Neural progenitor cell (in vitro differentiated cells): ENCODE measurements around the gene AP2S1. TPM values are rescaled to one million over a fixed set of nuclear protein-coding genes. Genes with fewer than 3 reads are reported as not detected.

Experiments
- DNase-seq: peaks from one replicate; pipeline ENCODE4 v3.0.0-alpha.2; 2016; ENCODE audit warnings: low spot score
- H2AFZ ChIP-seq: fragments of 200-600 bp; sonication (generic); replicated peaks from 2 replicates; pipeline ENCODE4 v1.6.1; 2016; ENCODE audit warnings: antibody characterized with exemption
- H3F3A ChIP-seq: fragments of 200-600 bp; sonication (generic); 2 replicates; pipeline ENCODE4 v1.6.1; 2016; ENCODE audit warnings: antibody characterized with exemption, low read depth
- H3K27ac ChIP-seq: fragments of 200-600 bp; sonication (generic); 2 replicates; pipeline ENCODE4 v1.5.1; 2016; ENCODE audit warnings: mild to moderate bottlenecking
- H3K27me3 ChIP-seq: fragments of 200-600 bp; sonication (generic); 2 replicates; pipeline ENCODE4 v1.6.1; 2016; ENCODE audit warnings: mild to moderate bottlenecking, moderate library complexity
- H3K36me3 ChIP-seq: fragments of 200-600 bp; sonication (generic); 2 replicates; pipeline ENCODE4 v1.5.1; 2016
- H3K4me1 ChIP-seq: fragments of 200-600 bp; sonication (generic); 2 replicates; pipeline ENCODE4 v1.6.1; 2016; ENCODE audit warnings: mixed run types
- H3K4me2 ChIP-seq: fragments of 200-600 bp; sonication (generic); 2 replicates; pipeline ENCODE4 v1.6.1; 2016
- H3K4me3 ChIP-seq: fragments of 200-600 bp; sonication (generic); 2 replicates; pipeline ENCODE4 v1.5.1; 2016
- H3K79me2 ChIP-seq: fragments of 200-600 bp; sonication (generic); 2 replicates; pipeline ENCODE4 v1.6.1; 2016; ENCODE audit warnings: low read depth
- H3K9ac ChIP-seq: fragments of 200-600 bp; sonication (generic); 2 replicates; pipeline ENCODE4 v1.6.1; 2016
- H3K9me3 ChIP-seq: fragments of 200-600 bp; sonication (generic); 2 replicates; pipeline ENCODE4 v1.5.1; 2016; ENCODE audit warnings: low read depth
- H4K20me1 ChIP-seq: fragments of 200-600 bp; sonication (generic); 2 replicates; pipeline ENCODE4 v1.6.1; 2016; ENCODE audit warnings: low read depth
- H3K27ac Mint-ChIP-seq: 3 replicates; pipeline ENCODE4 v1.8.0; 2021; ENCODE audit warnings: mixed read lengths
- H3K27me3 Mint-ChIP-seq: 2 replicates; pipeline ENCODE4 v1.8.0; 2022; ENCODE audit warnings: low read depth, mild to moderate bottlenecking, inconsistent platforms, moderate library complexity, mixed read lengths; ENCODE audit not compliant: insufficient read depth
- H3K36me3 Mint-ChIP-seq: 3 replicates; pipeline ENCODE4 v1.8.0; 2021; ENCODE audit warnings: mixed read lengths
- H3K4me1 Mint-ChIP-seq: 3 replicates; pipeline ENCODE4 v1.8.0; 2021; ENCODE audit warnings: mixed read lengths
- H3K4me3 Mint-ChIP-seq: 3 replicates; pipeline ENCODE4 v1.8.0; 2021; ENCODE audit warnings: mild to moderate bottlenecking, moderate library complexity, mixed read lengths
- H3K9me3 Mint-ChIP-seq: 3 replicates; pipeline ENCODE4 v1.8.0; 2020; ENCODE audit warnings: mixed read lengths
- CTCF ChIP-seq: fragments of 200-600 bp; sonication (generic); IDR thresholded peaks from 2 replicates; pipeline ENCODE4 v1.5.1; 2017; ENCODE audit warnings: antibody characterized with exemption, mild to moderate bottlenecking
- EZH2 ChIP-seq: fragments of 200-600 bp; sonication (generic); IDR thresholded peaks from 2 replicates; pipeline ENCODE4 v1.6.1; 2017; ENCODE audit warnings: antibody characterized with exemption, mild to moderate bottlenecking, moderate library complexity
- EZH2phosphoT487 ChIP-seq: fragments of 200-600 bp; sonication (generic); IDR thresholded peaks from 2 replicates; pipeline ENCODE4 v1.6.1; 2017; ENCODE audit warnings: antibody characterized with exemption
- total RNA-seq: library from RNA; depleted of rRNA; stranded (reverse); fragments of >200 nt; gene quantifications from 2 replicates; pipeline ENCODE4 v1.2.3, GENCODE V29; 2015; ENCODE audit warnings: low replicate concordance

AP2S1 gene
- total RNA-seq, 1 donor from 2014 or later = 104 TPM

GRCh38 chr19:46802152-46802551 is 48.5 kb downstream of the AP2S1 start:
- H3K9me3 Mint-ChIP-seq = no peaks in the 10 kb centered on the region
- no peak for DNase-seq

DNA sequence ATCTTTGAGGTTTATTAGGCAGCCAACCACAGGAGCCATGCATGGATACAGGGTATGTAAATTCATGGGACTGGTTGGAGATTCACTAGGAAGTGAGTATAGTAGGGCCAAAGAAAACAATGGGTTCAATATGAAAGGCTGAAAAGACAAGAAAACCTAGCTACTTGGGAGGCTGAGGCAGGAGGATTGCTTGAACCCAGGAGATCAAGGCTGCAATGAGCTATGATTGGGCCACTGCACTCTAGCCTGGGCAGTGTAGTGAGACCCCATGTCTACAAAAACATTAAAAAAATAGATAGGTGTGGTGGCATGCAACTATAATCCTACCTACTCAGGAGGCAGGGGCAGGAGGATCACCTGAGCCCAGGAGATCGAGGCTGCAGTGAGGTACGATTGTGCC is 51.9 kb downstream of the AP2S1 start:
- Histone ChIP-seq H3K27me3 (no peaks in the 10 kb centered on the region), H3K9ac (no peak overlapping the region), H3K4me3 (no peak overlapping the region), H3K79me2 (no peaks in the 10 kb centered on the region), H3K36me3 (no peaks in the 10 kb centered on the region), H3K9me3 (no peaks in the 10 kb centered on the region), H3K4me2 (no peak overlapping the region), H2AFZ (no peak overlapping the region), H4K20me1 (no peaks in the 10 kb centered on the region), H3F3A (no peaks in the 10 kb centered on the region), H3K4me1 (no peaks in the 10 kb centered on the region), H3K27ac (no peak overlapping the region)
- no peak for DNase-seq
- H3K27ac Mint-ChIP-seq = no peak overlapping the region
- H3K36me3 Mint-ChIP-seq = no peaks in the 10 kb centered on the region
- peaks cover 2% of the 10 kb centered on the region for H3K4me1 Mint-ChIP-seq
- peaks cover 3% of the 10 kb centered on the region for H3K27me3 Mint-ChIP-seq
- H3K4me3 Mint-ChIP-seq = no peak overlapping the region
- no peak for TF ChIP-seq CTCF
- no peak for TF ChIP-seq EZH2phosphoT487
- no peak for TF ChIP-seq EZH2
- H3K9me3 Mint-ChIP-seq = no peaks in the 10 kb centered on the region

More at GRCh38 chr19:46802152-46802551, 48.5 kb downstream of the AP2S1 start:
- Histone ChIP-seq H3K4me1 (no peaks in the 10 kb centered on the region), H3K4me2 (no peak overlapping the region), H3K79me2 (no peaks in the 10 kb centered on the region), H3K4me3 (no peak overlapping the region), H4K20me1 (no peaks in the 10 kb centered on the region), H3K36me3 (no peaks in the 10 kb centered on the region), H3K27ac (no peak overlapping the region), H3K9me3 (no peaks in the 10 kb centered on the region), H2AFZ (no peak overlapping the region), H3K9ac (no peak overlapping the region), H3F3A (no peaks in the 10 kb centered on the region), H3K27me3 (no peaks in the 10 kb centered on the region)
- Mint-ChIP-seq H3K4me3 (no peak overlapping the region), H3K36me3 (no peaks in the 10 kb centered on the region), H3K4me1 (no peaks in the 10 kb centered on the region), H3K27me3 (no peaks in the 10 kb centered on the region), H3K27ac (no peak overlapping the region)
- TF ChIP-seq EZH2phosphoT487 (no peak), CTCF (no peak), EZH2 (no peak)

- H3K27me3 ChIP-seq = no peaks in the 10 kb centered on the region
- H3K79me2 ChIP-seq = no peaks in the 10 kb centered on the region
- H3F3A ChIP-seq = no peaks in the 10 kb centered on the region
- no peaks in the 10 kb centered on the region for H4K20me1 ChIP-seq
- Mint-ChIP-seq H3K36me3 (no peaks in the 10 kb centered on the region), H3K4me1 (peaks cover 2% of the 10 kb centered on the region), H3K4me3 (no peak overlapping the region), H3K9me3 (no peaks in the 10 kb centered on the region), H3K27me3 (peaks cover 3% of the 10 kb centered on the region), H3K27ac (no peak overlapping the region)
- H3K27ac ChIP-seq = no peak overlapping the region
- H3K36me3 ChIP-seq = no peaks in the 10 kb centered on the region
- no peak for DNase-seq
- H3K9me3 ChIP-seq = no peaks in the 10 kb centered on the region
- TF ChIP-seq EZH2 (no peak), CTCF (no peak), EZH2phosphoT487 (no peak)
- H3K9ac ChIP-seq = no peak overlapping the region
- H2AFZ ChIP-seq = no peak overlapping the region
- H3K4me1 ChIP-seq = no peaks in the 10 kb centered on the region
- no peak overlapping the region for H3K4me2 ChIP-seq
- H3K4me3 ChIP-seq = no peak overlapping the region
Measured at GRCh38 chr19:46797881-46798280, 52.8 kb downstream of the AP2S1 start.
